ENCODE measurements around the gene XKR7.

Gene XKR7

DNA sequence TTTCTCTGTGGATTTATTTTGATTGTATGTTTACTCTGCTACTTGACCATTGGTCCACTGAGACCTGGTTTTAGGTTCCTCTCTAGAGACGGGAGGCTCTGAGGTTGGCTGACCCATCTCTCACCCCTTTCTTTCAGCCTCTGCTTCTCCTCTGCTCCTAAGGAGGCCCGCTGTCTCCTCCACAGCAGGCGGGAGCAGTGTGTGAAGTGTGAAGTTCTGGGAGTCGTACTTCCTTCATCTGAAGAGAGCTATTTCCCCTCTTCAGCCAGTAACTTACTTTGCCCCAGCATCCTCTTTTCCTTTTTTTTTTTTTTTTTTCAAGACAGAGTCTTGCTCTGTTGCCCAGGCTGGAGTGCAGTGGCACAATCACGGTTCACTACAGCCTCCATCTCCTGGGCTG is 37.2 kb upstream of the XKR7 start:
- TF ChIP-seq, protein P1, sequence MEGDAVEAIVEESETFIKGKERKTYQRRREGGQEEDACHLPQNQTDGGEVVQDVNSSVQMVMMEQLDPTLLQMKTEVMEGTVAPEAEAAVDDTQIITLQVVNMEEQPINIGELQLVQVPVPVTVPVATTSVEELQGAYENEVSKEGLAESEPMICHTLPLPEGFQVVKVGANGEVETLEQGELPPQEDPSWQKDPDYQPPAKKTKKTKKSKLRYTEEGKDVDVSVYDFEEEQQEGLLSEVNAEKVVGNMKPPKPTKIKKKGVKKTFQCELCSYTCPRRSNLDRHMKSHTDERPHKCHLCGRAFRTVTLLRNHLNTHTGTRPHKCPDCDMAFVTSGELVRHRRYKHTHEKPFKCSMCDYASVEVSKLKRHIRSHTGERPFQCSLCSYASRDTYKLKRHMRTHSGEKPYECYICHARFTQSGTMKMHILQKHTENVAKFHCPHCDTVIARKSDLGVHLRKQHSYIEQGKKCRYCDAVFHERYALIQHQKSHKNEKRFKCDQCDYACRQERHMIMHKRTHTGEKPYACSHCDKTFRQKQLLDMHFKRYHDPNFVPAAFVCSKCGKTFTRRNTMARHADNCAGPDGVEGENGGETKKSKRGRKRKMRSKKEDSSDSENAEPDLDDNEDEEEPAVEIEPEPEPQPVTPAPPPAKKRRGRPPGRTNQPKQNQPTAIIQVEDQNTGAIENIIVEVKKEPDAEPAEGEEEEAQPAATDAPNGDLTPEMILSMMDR (IDR thresholded peaks at IDR 0.05; ENCODE audit: borderline replicate concordance, control extremely low read depth, extremely low read depth, insufficient read depth, missing control alignments) = no peak
- in situ Hi-C loops (cut with MboI; ENCODE audit: low sequenced_read_pairs, unreplicated experiment) = no loop called here
- no peak for DNase-seq (ENCODE audit: low spot score)

DNA sequence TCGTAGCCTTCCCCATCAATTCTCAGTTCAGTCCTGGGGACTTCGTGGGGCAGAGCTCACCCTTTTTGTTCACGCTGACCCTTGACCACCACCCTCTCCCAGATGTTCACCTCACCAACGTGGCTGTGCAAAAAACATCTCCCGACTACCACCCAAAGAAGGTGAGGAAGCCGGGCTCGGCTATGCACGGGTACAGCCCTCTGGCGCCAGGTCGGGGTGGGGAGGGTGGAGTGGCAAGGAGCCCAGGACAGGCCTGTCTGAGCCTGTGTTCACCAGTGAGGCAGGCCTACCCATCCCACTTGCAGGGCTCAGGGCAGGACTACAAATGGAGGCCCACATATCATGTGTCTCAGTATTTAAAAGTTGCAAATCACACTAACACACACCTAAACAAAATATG is 34.3 kb upstream of the XKR7 start:
- TF ChIP-seq, protein P1 (IDR thresholded peaks at IDR 0.05; ENCODE audit: borderline replicate concordance, control extremely low read depth, extremely low read depth, insufficient read depth, missing control alignments) = no peak
- in situ Hi-C loops (cut with MboI; ENCODE audit: low sequenced_read_pairs, unreplicated experiment) = no loop called here
- DNase-seq (ENCODE audit: low spot score) = no peak

DNA sequence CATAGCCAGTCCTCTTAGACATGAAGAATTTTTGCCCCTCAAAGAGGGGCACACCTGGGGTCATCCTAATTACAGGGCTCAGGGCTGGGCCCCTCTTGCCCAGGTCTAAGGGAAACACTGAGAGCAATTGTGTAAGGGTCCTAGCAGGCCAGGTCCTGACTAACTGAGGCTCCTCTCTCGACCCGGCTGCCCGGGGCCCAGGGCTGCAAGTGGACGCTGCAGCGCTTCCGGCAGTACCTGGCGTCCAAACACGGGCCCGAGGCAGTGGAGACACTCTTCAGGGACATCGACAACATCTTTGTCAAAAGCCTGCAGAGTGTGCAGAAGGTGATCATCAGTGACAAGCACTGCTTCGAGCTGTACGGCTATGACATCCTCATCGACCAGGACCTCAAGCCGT is 33.5 kb upstream of the XKR7 start:
- DNase-seq (ENCODE audit: low spot score) = no peak
- in situ Hi-C loops (cut with MboI; ENCODE audit: low sequenced_read_pairs, unreplicated experiment) = no loop called here
- TF ChIP-seq, protein P1 (IDR thresholded peaks at IDR 0.05; ENCODE audit: borderline replicate concordance, control extremely low read depth, extremely low read depth, insufficient read depth, missing control alignments) = no peak

DNA sequence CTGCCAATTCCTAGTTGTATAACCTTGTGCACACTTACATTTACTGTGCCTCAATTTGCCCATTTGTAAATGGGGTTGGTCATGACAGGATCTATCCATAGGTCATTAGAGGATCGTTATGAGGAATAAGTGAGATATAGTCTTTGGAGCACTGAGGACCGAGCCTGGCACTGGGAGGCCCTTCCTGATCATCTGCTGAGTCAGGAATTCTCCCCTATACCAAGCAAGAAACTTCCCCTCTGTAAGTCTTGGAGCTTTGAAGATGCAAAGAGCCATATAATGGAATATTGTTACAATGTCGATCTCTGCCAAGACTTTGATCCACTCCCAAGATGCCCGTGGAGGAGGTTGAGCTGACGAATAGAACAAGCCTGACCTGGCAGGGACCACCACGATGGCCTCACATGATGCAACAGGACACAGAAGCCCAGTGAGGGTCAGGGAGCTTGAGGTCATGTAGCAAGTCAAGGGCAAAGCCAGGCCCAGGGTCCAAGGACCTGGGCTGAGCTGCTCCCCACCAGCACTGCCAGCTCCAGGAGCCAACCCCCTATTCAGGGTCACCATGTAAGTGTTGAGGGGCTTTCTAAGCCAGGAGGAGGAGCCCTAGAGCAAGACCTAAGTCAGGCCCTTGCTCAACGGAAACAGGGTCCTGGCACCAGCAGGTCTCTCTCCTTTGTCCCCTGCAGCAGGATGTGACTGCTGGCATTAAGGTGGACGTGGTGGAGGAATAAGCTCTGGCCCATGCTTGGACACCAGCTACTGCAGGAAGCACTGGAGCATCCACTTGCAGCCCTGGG is 32.8 kb upstream of the XKR7 start:
- no peak for DNase-seq (ENCODE audit: low spot score)
- in situ Hi-C loops (cut with MboI; ENCODE audit: low sequenced_read_pairs, unreplicated experiment) = no loop called here

DNA sequence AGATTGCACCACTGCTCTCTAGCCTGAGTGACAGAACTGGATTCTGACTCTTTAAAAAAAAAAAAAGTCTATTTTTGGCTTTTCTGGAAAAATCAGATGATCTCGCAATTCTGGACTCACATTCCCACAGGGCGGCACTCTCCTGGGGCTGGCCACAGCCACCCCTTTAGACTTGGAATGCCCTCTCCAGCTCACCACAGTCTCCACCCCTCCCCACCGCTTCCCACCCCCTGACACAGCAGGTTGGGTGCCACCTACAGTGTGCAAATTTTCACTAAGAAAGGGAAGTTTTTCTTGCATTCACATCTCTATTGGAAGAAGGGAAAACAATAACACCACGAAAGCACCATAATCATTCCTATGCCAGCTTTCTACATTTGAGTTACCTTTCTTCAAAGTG is 31.5 kb upstream of the XKR7 start:
- DNase-seq (ENCODE audit: low spot score) = no peak
- TF ChIP-seq, protein P1 (IDR thresholded peaks at IDR 0.05; ENCODE audit: borderline replicate concordance, control extremely low read depth, extremely low read depth, insufficient read depth, missing control alignments) = no peak
- in situ Hi-C loops (cut with MboI; ENCODE audit: low sequenced_read_pairs, unreplicated experiment) = no loop called here

More for the DNA sequence above, 32.8 kb upstream of the XKR7 start:
- TF ChIP-seq, protein P1 (IDR thresholded peaks at IDR 0.05; ENCODE audit: borderline replicate concordance, control extremely low read depth, extremely low read depth, insufficient read depth, missing control alignments) = no peak

DNA sequence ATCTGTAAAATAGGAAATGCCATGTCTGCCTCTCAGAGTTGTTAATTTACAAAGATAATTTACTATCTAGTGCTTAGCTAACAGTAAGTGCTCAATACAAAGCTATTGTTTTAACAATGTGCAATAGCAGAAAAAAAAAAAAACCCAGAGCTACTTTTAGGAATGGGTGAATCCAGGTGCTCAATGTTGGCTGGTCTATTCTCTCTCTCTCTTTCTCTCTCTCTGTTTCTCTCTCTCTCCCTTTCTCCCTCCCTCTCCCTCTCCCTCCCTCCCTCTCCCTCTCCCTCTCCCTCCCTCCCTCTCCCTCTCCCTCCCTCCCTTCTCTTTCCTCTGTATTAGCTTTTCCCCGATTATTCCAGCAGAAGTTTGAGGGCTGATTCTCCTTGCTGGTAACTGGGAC is 30.1 kb upstream of the XKR7 start:
- DNase-seq (ENCODE audit: low spot score) = no peak
- TF ChIP-seq, protein P1 (IDR thresholded peaks at IDR 0.05; ENCODE audit: borderline replicate concordance, control extremely low read depth, extremely low read depth, insufficient read depth, missing control alignments) = no peak
- in situ Hi-C loops (cut with MboI; ENCODE audit: low sequenced_read_pairs, unreplicated experiment) = no loop called here
